A549 (cell line): ENCODE data around the gene RAB19.

ENCODE experiments used
- CBX8 ChIP-seq: fragments of 200-600 bp; sonication (generic); IDR thresholded peaks from 2 replicates; pipeline ENCODE4 v1.6.1; 2016
- CTCF ChIP-seq: fragments of >200 bp; sonication (Bioruptor Twin); formaldehyde crosslinking; IDR thresholded peaks from 3 replicates; pipeline ENCODE4 v1.5.1; 2016
- EP300 ChIP-seq, 2 experiments: fragments of >200 bp; sonication (Bioruptor Twin); formaldehyde crosslinking; IDR thresholded peaks; 2 replicates in 1 of 2; 3 replicates in 1 of 2; pipeline ENCODE4 v1.6.1; 2016 to 2017
- HOXB5 ChIP-seq: fragments of 250-450 bp; sonication (Bioruptor Pico); IDR thresholded peaks from 2 replicates; pipeline ENCODE4 v1.5.0; 2020; ENCODE audit warnings: mild to moderate bottlenecking, moderate library complexity
- KDM5A ChIP-seq: fragments of 200-600 bp; sonication (generic); IDR thresholded peaks from 2 replicates; pipeline ENCODE4 v1.6.1; 2016; ENCODE audit warnings: antibody characterized with exemption, mild to moderate bottlenecking
- MAFK ChIP-seq: fragments of 450-650 bp; IDR thresholded peaks from 2 replicates; pipeline ENCODE4 v1.6.1; 2014; ENCODE audit not compliant: partially characterized antibody
- MAX ChIP-seq: IDR thresholded peaks from 2 replicates; pipeline ENCODE4 v1.6.1; 2012
- MAZ ChIP-seq: fragments of 150-350 bp; IDR thresholded peaks from 2 replicates; pipeline ENCODE4 v1.6.1; 2014; ENCODE audit warnings: antibody characterized with exemption, low read depth, low read length, borderline replicate concordance
- POLR2A ChIP-seq: IDR thresholded peaks from 2 replicates; pipeline ENCODE4 v1.6.1; 2012; ENCODE audit warnings: mild to moderate bottlenecking, low read length
- SMC3 ChIP-seq: fragments of >200 bp; sonication (Bioruptor Twin); formaldehyde crosslinking; IDR thresholded peaks from 3 replicates; pipeline ENCODE4 v1.6.1; 2018; ENCODE audit warnings: inconsistent platforms
- SREBF2 ChIP-seq: fragments of 450-650 bp; IDR thresholded peaks from 2 replicates; pipeline ENCODE4 v1.6.1; 2014; ENCODE audit warnings: mild to moderate bottlenecking, moderate library complexity
- ZNF302 ChIP-seq: fragments of 250-450 bp; sonication (Bioruptor Pico); IDR thresholded peaks from 2 replicates; pipeline ENCODE4 v1.9.0; 2021; ENCODE audit warnings: inconsistent platforms, mild to moderate bottlenecking, moderate library complexity
- TF ChIP-seq, protein P1 (sequence below): IDR thresholded peaks from 2 replicates; pipeline ENCODE4 v1.6.1; 2012; ENCODE audit warnings: low read depth, borderline replicate concordance

- TF ChIP-seq MAZ, result no peak
- TF ChIP-seq CTCF, result no peak
- TF ChIP-seq SMC3, result no peak
- no peak for TF ChIP-seq MAFK
- TF ChIP-seq SREBF2, result no peak
- no peak for TF ChIP-seq HOXB5 (CRISPR knock-in tag)
- TF ChIP-seq POLR2A, result no peak
- TF ChIP-seq EP300 (IDR thresholded peaks at IDR 0.05), result no peak
- no peak for TF ChIP-seq KDM5A
- TF ChIP-seq CBX8, result no peak
- no peak for TF ChIP-seq ZNF302 (CRISPR knock-in tag)
- no peak for TF ChIP-seq MAX
- TF ChIP-seq, protein P1, sequence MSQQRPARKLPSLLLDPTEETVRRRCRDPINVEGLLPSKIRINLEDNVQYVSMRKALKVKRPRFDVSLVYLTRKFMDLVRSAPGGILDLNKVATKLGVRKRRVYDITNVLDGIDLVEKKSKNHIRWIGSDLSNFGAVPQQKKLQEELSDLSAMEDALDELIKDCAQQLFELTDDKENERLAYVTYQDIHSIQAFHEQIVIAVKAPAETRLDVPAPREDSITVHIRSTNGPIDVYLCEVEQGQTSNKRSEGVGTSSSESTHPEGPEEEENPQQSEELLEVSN, result no peak
Observed at GRCh38 chr7:140383954-140384713, 19.7 kb upstream of the RAB19 start.
